HEK293T (cell line): ENCODE results near the gene SYT9.

ENCODE experiments used
- ARNT ChIP-seq: fragments of 450-650 bp; IDR thresholded peaks from 2 replicates; pipeline ENCODE4 v1.6.1; 2017; ENCODE audit warnings: mild to moderate bottlenecking
- ELF4 ChIP-seq: fragments of 450-650 bp; IDR thresholded peaks from 2 replicates; pipeline ENCODE4 v1.6.1; 2017; ENCODE audit warnings: antibody characterized with exemption
- FOXK2 ChIP-seq: fragments of 450-650 bp; IDR thresholded peaks from 2 replicates; pipeline ENCODE4 v1.6.1; 2016; ENCODE audit warnings: mild to moderate bottlenecking
- FOXM1 ChIP-seq: fragments of 450-650 bp; IDR thresholded peaks from 2 replicates; pipeline ENCODE4 v1.6.1; 2017; ENCODE audit warnings: mild to moderate bottlenecking, borderline replicate concordance
- LEF1 ChIP-seq: fragments of 450-650 bp; IDR thresholded peaks from 2 replicates; pipeline ENCODE4 v1.6.1; 2017; ENCODE audit warnings: mild to moderate bottlenecking, borderline replicate concordance
- SP1 ChIP-seq: fragments of 450-650 bp; IDR thresholded peaks from 2 replicates; pipeline ENCODE4 v1.6.1; 2017
- SUZ12 ChIP-seq: fragments of 450-650 bp; IDR thresholded peaks from 2 replicates; pipeline ENCODE4 v1.6.1; 2016; ENCODE audit warnings: mild to moderate bottlenecking
- TF ChIP-seq, protein P1 (sequence below): fragments of 450-650 bp; IDR thresholded peaks from 2 replicates; pipeline ENCODE4 v1.6.1; 2016

DNA sequence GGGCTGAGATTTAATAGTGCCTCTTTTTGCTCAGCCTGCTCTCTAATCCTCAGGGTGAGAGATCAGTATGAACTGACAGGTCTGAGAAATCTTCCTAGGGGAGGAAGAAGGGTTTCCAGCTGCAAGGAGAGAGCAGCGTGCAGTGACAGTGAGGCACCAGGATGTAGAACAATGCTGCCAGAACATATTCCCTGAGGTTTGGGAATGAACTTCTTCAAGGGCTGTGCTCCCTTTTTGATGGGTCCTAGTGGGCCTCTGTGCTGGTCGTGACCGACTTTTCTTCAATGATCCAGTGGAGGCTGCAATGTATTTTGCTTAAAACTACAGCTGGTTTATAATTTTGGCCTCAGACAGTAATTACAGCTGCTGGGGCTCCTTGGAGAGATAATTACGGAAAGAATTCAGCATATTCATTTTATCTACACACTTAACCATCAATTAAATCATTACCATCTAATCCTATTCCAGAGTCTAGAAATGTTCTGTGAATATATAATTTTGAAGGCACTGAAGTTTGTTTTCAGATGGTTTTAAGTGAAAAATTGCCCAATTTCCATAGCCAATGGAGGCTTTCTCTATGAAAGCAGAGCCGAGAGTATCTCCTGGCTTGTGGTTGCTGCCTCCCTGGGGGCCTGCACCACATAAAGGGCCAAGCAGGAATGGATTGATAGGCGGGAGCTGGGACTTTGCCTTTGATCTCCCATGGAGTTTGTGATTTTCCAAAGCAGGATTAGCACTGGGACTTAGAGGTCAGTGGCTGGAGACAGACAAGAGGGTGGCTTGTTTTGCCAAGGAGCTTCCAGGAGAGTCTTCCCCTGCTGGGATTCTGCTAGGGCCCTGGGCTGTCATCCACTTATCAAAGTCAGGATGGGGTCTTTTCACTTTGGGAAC is 192.6 kb downstream of the SYT9 start:
- TF ChIP-seq ARNT (no peak), SP1 (no peak), ELF4 (no peak), FOXK2 (no peak), FOXM1 (no peak), LEF1 (no peak), SUZ12 (no peak)
- TF ChIP-seq, protein P1, sequence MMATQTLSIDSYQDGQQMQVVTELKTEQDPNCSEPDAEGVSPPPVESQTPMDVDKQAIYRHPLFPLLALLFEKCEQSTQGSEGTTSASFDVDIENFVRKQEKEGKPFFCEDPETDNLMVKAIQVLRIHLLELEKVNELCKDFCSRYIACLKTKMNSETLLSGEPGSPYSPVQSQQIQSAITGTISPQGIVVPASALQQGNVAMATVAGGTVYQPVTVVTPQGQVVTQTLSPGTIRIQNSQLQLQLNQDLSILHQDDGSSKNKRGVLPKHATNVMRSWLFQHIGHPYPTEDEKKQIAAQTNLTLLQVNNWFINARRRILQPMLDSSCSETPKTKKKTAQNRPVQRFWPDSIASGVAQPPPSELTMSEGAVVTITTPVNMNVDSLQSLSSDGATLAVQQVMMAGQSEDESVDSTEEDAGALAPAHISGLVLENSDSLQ: no peak
